ENCODE results near the gene STK33.

STK33 gene

GRCh38 chr11:8342821-8343681 is 251.0 kb downstream of the STK33 start:
- H3K36me3 Mint-ChIP-seq, result no peaks in the 10 kb centered on the region
- H3K9me3 Mint-ChIP-seq (ENCODE audit: low read depth), result no peaks in the 10 kb centered on the region
- H3K4me3 Mint-ChIP-seq, result no peak overlapping the region
- peaks cover 3% of the 10 kb centered on the region for H3K4me1 Mint-ChIP-seq (ENCODE audit: low read depth)
- H3K27me3 Mint-ChIP-seq, result no peaks in the 10 kb centered on the region
- H3K27ac Mint-ChIP-seq, result no peak overlapping the region

DNA sequence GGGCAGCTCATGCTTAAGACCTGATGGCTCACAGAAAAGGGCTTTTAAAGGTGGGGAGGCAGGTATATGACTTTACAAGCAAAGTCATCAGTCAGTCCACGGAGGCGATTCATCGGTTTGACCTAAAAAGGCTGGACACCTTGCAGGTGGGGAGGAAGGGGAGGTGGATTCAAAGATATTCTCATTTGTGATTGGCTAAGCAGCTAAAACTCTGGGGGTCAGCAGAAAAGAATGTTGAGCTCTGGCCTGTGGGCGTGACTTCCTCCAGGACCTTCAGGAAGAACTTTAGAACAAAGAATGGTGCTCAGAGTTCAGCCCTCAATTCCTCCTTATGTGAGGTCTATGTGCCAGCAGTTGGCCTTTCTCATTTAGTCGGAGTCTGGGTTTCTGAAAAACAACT is 252.0 kb downstream of the STK33 start:
- Mint-ChIP-seq H3K36me3 (no peaks in the 10 kb centered on the region), H3K27ac (no peak overlapping the region), H3K4me3 (no peak overlapping the region), H3K27me3 (no peaks in the 10 kb centered on the region), H3K4me1 (ENCODE audit: low read depth) (peaks cover 8% of the 10 kb centered on the region), H3K9me3 (ENCODE audit: low read depth) (no peaks in the 10 kb centered on the region)
